Measurements from ENCODE around the gene TOP2A.
"Not testable (repeated sequence)": the region's sequence is repeated elsewhere in the genome, so short reads cannot be mapped to it uniquely, and the experiment has no call there.

Gene TOP2A

DNA sequence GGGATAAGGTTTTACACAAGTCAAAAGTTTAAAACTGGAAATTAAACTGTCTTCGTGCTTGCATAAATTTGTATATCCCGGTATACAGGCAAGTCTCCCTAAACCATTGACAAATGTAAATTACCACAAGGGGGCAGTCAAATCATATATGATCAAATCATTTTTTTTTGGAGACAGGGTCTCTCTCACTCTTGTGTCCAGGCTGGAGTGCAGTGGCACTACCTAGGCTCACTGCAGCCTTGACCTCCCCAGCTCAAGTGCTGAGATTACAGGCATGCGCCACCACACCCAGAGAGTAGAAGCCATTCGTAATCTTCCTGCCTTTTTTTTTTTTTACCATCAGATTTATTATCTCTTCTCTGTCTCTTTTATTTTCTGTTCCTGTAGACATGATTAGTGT lies 18.5 kb downstream of the TOP2A start:
- Histone ChIP-seq H4K91ac (ENCODE audit: low read depth, low read length) (no peak overlapping the region), H4K8ac (ENCODE audit: low read depth, low read length) (no peak overlapping the region), H3K27me3 (ENCODE audit: insufficient read depth, low read length) (no peaks in the 10 kb centered on the region), H3K4me3 (ENCODE audit: low read depth, low read length) (no peak overlapping the region), H3K36me3 (ENCODE audit: control insufficient read depth in 1 of 2, insufficient read depth in 2 of 2, low read length in 2 of 2) (peaks cover 29 to 34% of the 10 kb centered on the region in 2 experiments), H2BK120ac (ENCODE audit: insufficient read depth, low read length, poor library complexity) (no peak overlapping the region), H3K79me2 (ENCODE audit: control insufficient read depth, insufficient read depth, low read length, poor library complexity) (no peaks in the 10 kb centered on the region), H3K79me1 (ENCODE audit: low read length) (no peaks in the 10 kb centered on the region), H2AFZ (ENCODE audit: insufficient read depth, low read length, poor library complexity) (no peak overlapping the region), H3K4ac (ENCODE audit: low read depth, low read length) (no peak overlapping the region), H3K18ac (ENCODE audit: low read length) (no peak overlapping the region), H4K12ac (ENCODE audit: low read depth, low read length) (no peak overlapping the region), H2BK5ac (ENCODE audit: low read depth, low read length, poor library complexity) (no peak overlapping the region), H3K4me1 (ENCODE audit: control insufficient read depth in 1 of 2, insufficient read depth in 2 of 2, low read length in 2 of 2) (no peaks in the 10 kb centered on the region), H3K23ac (ENCODE audit: low read length) (no peak overlapping the region), H3K9ac (ENCODE audit: low read length) (no peak overlapping the region), H2BK12ac (ENCODE audit: low read length) (no peak overlapping the region), H2AK5ac (ENCODE audit: low read length) (no peak overlapping the region), H3K27ac (ENCODE audit: low read depth, low read length) (no peak overlapping the region), H3K9me3 (ENCODE audit: insufficient read depth, low read depth, low read length) (no peaks in the 10 kb centered on the region), H3K4me2 (ENCODE audit: low read length) (no peak overlapping the region), H3K14ac (ENCODE audit: low read length) (no peak overlapping the region)
- no CpG with 5 or more reads among the region's 4 CpGs for WGBS (ENCODE audit: extremely low coverage, insufficient coverage, insufficient read length)
- DNase-seq = peak in 1 of 2 donors; percentile 79

DNA sequence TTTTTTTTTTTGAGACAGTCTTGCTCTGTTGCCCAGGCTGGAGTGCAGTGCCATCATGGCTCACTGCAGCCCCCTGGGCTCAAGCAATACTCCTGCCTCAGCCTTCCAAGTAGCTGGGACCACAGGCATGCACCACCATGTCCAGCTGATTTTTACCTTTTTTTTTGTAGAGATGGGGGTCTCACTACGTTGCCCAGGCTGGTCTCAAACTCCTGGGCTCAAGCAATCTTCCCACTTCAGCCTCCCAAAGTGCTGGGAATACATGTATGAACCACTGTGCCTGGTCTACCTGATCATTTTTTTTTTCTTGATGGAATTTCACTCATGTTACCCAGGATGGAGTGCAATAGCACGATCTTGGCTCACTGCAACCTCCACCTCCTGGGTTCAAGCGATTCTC lies 31.1 kb downstream of the TOP2A start:
- not testable (repeated sequence) for H2BK12ac ChIP-seq (ENCODE audit: low read length); H3K4me2 ChIP-seq (ENCODE audit: low read length); H3K4ac ChIP-seq (ENCODE audit: low read depth, low read length); H3K14ac ChIP-seq (ENCODE audit: low read length); H3K4me3 ChIP-seq (ENCODE audit: low read depth, low read length); H4K8ac ChIP-seq (ENCODE audit: low read depth, low read length); H2AK5ac ChIP-seq (ENCODE audit: low read length); DNase-seq; H2BK5ac ChIP-seq (ENCODE audit: low read depth, low read length, poor library complexity); H3K79me1 ChIP-seq (ENCODE audit: low read length); H2AFZ ChIP-seq (ENCODE audit: insufficient read depth, low read length, poor library complexity); H3K18ac ChIP-seq (ENCODE audit: low read length); H3K23ac ChIP-seq (ENCODE audit: low read length); H3K27ac ChIP-seq (ENCODE audit: low read depth, low read length); H3K4me1 ChIP-seq (ENCODE audit: control insufficient read depth in 1 of 2, insufficient read depth in 2 of 2, low read length in 2 of 2); H3K79me2 ChIP-seq (ENCODE audit: control insufficient read depth, insufficient read depth, low read length, poor library complexity); H3K27me3 ChIP-seq (ENCODE audit: insufficient read depth, low read length); H4K91ac ChIP-seq (ENCODE audit: low read depth, low read length); H4K12ac ChIP-seq (ENCODE audit: low read depth, low read length); H3K9ac ChIP-seq (ENCODE audit: low read length); H2BK120ac ChIP-seq (ENCODE audit: insufficient read depth, low read length, poor library complexity); H3K9me3 ChIP-seq (ENCODE audit: insufficient read depth, low read depth, low read length)
- no CpG with 5 or more reads among the region's 3 CpGs for WGBS (ENCODE audit: extremely low coverage, insufficient coverage, insufficient read length)
- H3K36me3 ChIP-seq (ENCODE audit: control insufficient read depth in 1 of 2, insufficient read depth in 2 of 2, low read length in 2 of 2) = peaks cover 12 to 15% of the 10 kb centered on the region in 2 experiments

DNA sequence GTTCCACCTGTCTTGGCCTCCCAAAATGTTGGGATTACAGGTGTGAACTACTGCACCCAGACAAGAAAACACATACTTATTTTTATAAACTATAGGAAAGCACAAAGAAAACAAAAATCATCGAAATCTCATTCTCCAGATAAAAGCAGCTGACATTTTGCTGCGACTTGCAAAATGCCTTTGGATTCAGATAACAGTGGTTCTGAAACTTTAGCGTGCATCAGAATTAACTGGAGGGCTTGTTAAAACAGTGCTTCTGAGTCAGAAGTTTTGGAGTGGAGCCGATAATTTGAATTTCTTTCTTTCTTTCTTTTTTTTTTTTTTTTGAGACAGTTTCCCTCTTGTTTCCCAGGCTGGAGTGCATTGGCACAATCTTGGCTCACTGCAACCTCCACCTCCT lies 35.4 kb downstream of the TOP2A start:
- Histone ChIP-seq H3K4me3 (ENCODE audit: low read depth, low read length) (no peak overlapping the region), H3K27ac (ENCODE audit: low read depth, low read length) (no peak overlapping the region), H3K9me3 (ENCODE audit: insufficient read depth, low read depth, low read length) (no peaks in the 10 kb centered on the region), H3K4ac (ENCODE audit: low read depth, low read length) (no peak overlapping the region), H3K79me2 (ENCODE audit: control insufficient read depth, insufficient read depth, low read length, poor library complexity) (no peaks in the 10 kb centered on the region), H3K4me2 (ENCODE audit: low read length) (no peak overlapping the region), H2BK12ac (ENCODE audit: low read length) (no peak overlapping the region), H2AFZ (ENCODE audit: insufficient read depth, low read length, poor library complexity) (no peak overlapping the region), H4K12ac (ENCODE audit: low read depth, low read length) (no peak overlapping the region), H3K27me3 (ENCODE audit: insufficient read depth, low read length) (no peaks in the 10 kb centered on the region), H4K91ac (ENCODE audit: low read depth, low read length) (no peak overlapping the region), H2AK5ac (ENCODE audit: low read length) (no peak overlapping the region), H3K4me1 (ENCODE audit: control insufficient read depth in 1 of 2, insufficient read depth in 2 of 2, low read length in 2 of 2) (no peaks in the 10 kb centered on the region), H2BK120ac (ENCODE audit: insufficient read depth, low read length, poor library complexity) (no peak overlapping the region), H3K9ac (ENCODE audit: low read length) (no peak overlapping the region), H4K8ac (ENCODE audit: low read depth, low read length) (no peak overlapping the region), H3K18ac (ENCODE audit: low read length) (no peak overlapping the region), H3K14ac (ENCODE audit: low read length) (no peak overlapping the region), H3K36me3 (ENCODE audit: control insufficient read depth in 1 of 2, insufficient read depth in 2 of 2, low read length in 2 of 2) (no peaks in the 10 kb centered on the region), H3K23ac (ENCODE audit: low read length) (no peak overlapping the region), H3K79me1 (ENCODE audit: low read length) (no peaks in the 10 kb centered on the region), H2BK5ac (ENCODE audit: low read depth, low read length, poor library complexity) (no peak overlapping the region)
- no CpG with 5 or more reads among the region's 4 CpGs for WGBS (ENCODE audit: extremely low coverage, insufficient coverage, insufficient read length)
- no peak for DNase-seq

DNA sequence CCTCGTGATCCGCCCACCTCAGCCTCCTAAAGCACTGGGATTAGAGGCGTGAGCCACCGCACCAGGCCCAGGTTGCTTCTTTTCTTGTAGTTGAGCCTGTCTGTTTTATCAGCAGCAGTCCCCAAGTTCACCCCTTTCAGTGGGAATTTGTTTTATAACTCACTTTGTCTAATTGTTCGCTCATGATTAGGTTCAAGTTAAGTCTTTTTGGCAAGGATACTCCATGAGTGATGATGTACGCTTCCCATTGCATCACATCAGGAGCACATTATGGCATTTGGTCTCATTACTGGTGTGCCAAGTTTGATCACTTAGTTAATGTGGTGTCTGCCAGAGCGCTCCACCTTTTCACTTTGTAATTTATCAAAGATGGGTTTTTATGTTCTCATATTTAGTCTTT lies 38.7 kb downstream of the TOP2A start:
- Histone ChIP-seq H3K79me1 (ENCODE audit: low read length) (no peaks in the 10 kb centered on the region), H3K79me2 (ENCODE audit: control insufficient read depth, insufficient read depth, low read length, poor library complexity) (no peaks in the 10 kb centered on the region), H3K4me1 (ENCODE audit: control insufficient read depth in 1 of 2, insufficient read depth in 2 of 2, low read length in 2 of 2) (no peaks in the 10 kb centered on the region), H3K18ac (ENCODE audit: low read length) (no peak overlapping the region), H3K23ac (ENCODE audit: low read length) (no peak overlapping the region), H4K12ac (ENCODE audit: low read depth, low read length) (no peak overlapping the region), H3K9me3 (ENCODE audit: insufficient read depth, low read depth, low read length) (no peaks in the 10 kb centered on the region), H3K36me3 (ENCODE audit: control insufficient read depth in 1 of 2, insufficient read depth in 2 of 2, low read length in 2 of 2) (no peaks in the 10 kb centered on the region), H2AK5ac (ENCODE audit: low read length) (no peak overlapping the region), H3K27me3 (ENCODE audit: insufficient read depth, low read length) (no peaks in the 10 kb centered on the region), H3K4ac (ENCODE audit: low read depth, low read length) (no peak overlapping the region), H3K9ac (ENCODE audit: low read length) (no peak overlapping the region), H3K4me3 (ENCODE audit: low read depth, low read length) (no peak overlapping the region), H2BK12ac (ENCODE audit: low read length) (no peak overlapping the region), H3K27ac (ENCODE audit: low read depth, low read length) (no peak overlapping the region), H2BK120ac (ENCODE audit: insufficient read depth, low read length, poor library complexity) (no peak overlapping the region), H4K91ac (ENCODE audit: low read depth, low read length) (no peak overlapping the region), H2AFZ (ENCODE audit: insufficient read depth, low read length, poor library complexity) (no peak overlapping the region), H3K14ac (ENCODE audit: low read length) (no peak overlapping the region), H3K4me2 (ENCODE audit: low read length) (no peak overlapping the region), H4K8ac (ENCODE audit: low read depth, low read length) (no peak overlapping the region), H2BK5ac (ENCODE audit: low read depth, low read length, poor library complexity) (no peak overlapping the region)
- WGBS (ENCODE audit: extremely low coverage, insufficient coverage, insufficient read length) = no CpG with 5 or more reads among the region's 7 CpGs
- no peak for DNase-seq
